Fibroblast of villous mesenchyme (primary cell): ENCODE measurements around the gene MAML2. TPM values are rescaled to one million over a fixed set of nuclear protein-coding genes. Genes with fewer than 3 reads are reported as not detected.

Experiments
- DNase-seq: peaks from one replicate; pipeline ENCODE4 v3.0.0-alpha.2; 2010; ENCODE audit warnings: low read depth
- H3K4me3 ChIP-seq: 2 replicates; pipeline ENCODE4 v1.5.1; 2011; ENCODE audit warnings: low read depth, mild to moderate bottlenecking, low read length
- total RNA-seq: library from RNA; depleted of rRNA; stranded (reverse); fragments of >200 nt; gene quantifications from 2 replicates; pipeline ENCODE4 v1.2.3, GENCODE V29; 2012
- TF ChIP-seq, protein P1 (sequence below): IDR thresholded peaks from 2 replicates; pipeline ENCODE4 v1.5.1; 2012; ENCODE audit warnings: low read depth, mild to moderate bottlenecking, low read length; ENCODE audit not compliant: insufficient read depth

The MAML2 gene
- total RNA-seq, 1 donor, result 30.7 TPM

- TF ChIP-seq, protein P1, sequence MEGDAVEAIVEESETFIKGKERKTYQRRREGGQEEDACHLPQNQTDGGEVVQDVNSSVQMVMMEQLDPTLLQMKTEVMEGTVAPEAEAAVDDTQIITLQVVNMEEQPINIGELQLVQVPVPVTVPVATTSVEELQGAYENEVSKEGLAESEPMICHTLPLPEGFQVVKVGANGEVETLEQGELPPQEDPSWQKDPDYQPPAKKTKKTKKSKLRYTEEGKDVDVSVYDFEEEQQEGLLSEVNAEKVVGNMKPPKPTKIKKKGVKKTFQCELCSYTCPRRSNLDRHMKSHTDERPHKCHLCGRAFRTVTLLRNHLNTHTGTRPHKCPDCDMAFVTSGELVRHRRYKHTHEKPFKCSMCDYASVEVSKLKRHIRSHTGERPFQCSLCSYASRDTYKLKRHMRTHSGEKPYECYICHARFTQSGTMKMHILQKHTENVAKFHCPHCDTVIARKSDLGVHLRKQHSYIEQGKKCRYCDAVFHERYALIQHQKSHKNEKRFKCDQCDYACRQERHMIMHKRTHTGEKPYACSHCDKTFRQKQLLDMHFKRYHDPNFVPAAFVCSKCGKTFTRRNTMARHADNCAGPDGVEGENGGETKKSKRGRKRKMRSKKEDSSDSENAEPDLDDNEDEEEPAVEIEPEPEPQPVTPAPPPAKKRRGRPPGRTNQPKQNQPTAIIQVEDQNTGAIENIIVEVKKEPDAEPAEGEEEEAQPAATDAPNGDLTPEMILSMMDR, result no peak
- DNase-seq, result peak; percentile 47
- no peak overlapping the region for H3K4me3 ChIP-seq
Observed at GRCh38 chr11:96314326-96315020, 28.5 kb downstream of the MAML2 start.

GRCh38 chr11:96313163-96313562, 29.8 kb downstream of the MAML2 start:
- TF ChIP-seq, protein P1, result no peak
- no peak overlapping the region for H3K4me3 ChIP-seq

GRCh38 chr11:96311120-96311568, 31.9 kb downstream of the MAML2 start:
- TF ChIP-seq, protein P1, result no peak
- H3K4me3 ChIP-seq, result no peak overlapping the region
- peak; percentile 54 for DNase-seq

More at GRCh38 chr11:96313163-96313562, 29.8 kb downstream of the MAML2 start:
- no peak for DNase-seq

DNA sequence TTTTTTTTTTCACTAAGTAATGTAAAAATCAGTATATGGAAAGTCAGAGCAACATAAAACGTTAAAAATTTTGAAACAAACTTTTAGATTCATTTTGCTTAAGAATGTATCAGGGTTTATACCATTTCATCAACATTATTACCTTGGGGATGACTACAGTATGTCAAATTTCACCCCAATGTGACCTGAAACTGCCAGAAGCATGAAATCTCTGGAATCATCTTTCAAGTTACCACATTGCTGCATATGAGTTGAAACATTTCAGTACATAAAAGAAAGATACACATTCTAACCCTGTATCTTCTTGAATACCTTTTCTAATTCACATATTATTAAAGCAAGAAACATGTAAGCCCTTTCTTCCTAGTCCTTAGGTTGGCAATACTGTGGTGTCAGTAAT, 32.8 kb downstream of the MAML2 start:
- DNase-seq, result no peak
- TF ChIP-seq, protein P1, result no peak
- no peak overlapping the region for H3K4me3 ChIP-seq

DNA sequence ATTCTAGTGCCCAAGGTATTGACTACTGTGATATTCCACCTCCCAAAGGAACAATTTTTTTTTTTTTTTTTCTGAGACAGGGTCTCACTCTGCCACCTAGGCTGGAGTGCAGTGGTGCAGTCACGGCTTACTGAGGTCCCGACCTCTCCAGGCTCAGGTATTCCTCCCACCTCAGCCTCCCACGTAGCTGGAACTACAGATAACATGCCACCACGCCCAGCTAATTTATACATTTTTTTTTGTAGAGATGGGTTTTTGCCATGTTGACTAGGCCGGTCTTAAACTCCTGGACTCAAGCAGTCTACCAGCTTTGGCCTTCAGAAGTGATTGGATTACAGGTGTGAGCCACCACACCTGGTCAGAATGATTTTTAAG, 33.4 kb downstream of the MAML2 start:
- TF ChIP-seq, protein P1, result no peak
- no peak overlapping the region for H3K4me3 ChIP-seq
- no peak for DNase-seq

- H3K4me3 ChIP-seq, result no peak overlapping the region
- TF ChIP-seq, protein P1, result no peak
- DNase-seq, result no peak
Observed at GRCh38 chr11:96309016-96309642, 33.9 kb downstream of the MAML2 start.
